ENCODE results near the gene ULBP2. TPM values are rescaled to one million over a fixed set of nuclear protein-coding genes. Genes with fewer than 3 reads are reported as not detected.

Gene ULBP2
- total RNA-seq, 2 donors from 2014 or later = 0.26 TPM; not detected in 1

DNA sequence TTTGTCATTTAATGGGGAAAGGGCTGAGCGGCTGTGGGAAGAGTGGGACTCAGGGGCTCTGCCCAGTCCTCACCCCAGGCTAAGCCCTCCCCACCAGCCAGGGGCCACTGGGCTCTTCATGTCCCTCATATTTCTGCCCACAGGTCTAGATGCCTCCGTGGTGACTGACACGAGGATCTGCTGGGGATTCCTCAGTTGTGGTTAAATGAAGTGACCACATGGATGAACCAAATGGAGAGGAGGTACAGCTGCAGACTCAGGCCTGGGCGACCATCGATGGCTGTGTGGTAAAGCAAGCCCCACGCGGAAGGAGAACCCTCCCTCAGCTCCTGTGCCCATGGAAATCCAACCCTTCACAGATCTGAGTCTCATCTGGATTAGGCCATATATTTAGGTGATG is 54.2 kb downstream of the ULBP2 start:
- no peaks in the 10 kb centered on the region for H3K9me3 ChIP-seq
- peaks cover 0 to 18% of the 10 kb centered on the region in 2 donors for H3K27me3 ChIP-seq
- H3K4me3 ChIP-seq = no peak overlapping the region
- WGBS, 2 donors = 80 to 88% methylated on average over 5 to 7 of the region's 7 CpGs
- intact Hi-C loops (cut with DNase I) = no loop called here
- TF ChIP-seq, protein P1, sequence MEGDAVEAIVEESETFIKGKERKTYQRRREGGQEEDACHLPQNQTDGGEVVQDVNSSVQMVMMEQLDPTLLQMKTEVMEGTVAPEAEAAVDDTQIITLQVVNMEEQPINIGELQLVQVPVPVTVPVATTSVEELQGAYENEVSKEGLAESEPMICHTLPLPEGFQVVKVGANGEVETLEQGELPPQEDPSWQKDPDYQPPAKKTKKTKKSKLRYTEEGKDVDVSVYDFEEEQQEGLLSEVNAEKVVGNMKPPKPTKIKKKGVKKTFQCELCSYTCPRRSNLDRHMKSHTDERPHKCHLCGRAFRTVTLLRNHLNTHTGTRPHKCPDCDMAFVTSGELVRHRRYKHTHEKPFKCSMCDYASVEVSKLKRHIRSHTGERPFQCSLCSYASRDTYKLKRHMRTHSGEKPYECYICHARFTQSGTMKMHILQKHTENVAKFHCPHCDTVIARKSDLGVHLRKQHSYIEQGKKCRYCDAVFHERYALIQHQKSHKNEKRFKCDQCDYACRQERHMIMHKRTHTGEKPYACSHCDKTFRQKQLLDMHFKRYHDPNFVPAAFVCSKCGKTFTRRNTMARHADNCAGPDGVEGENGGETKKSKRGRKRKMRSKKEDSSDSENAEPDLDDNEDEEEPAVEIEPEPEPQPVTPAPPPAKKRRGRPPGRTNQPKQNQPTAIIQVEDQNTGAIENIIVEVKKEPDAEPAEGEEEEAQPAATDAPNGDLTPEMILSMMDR (IDR thresholded peaks at IDR 0.05) = no peak
- no peak for TF ChIP-seq POLR2A (IDR thresholded peaks at IDR 0.05)
- peaks cover 7% of the 10 kb centered on the region for H3K4me1 ChIP-seq
- no peak for ATAC-seq
- no peak for DNase-seq
- no peak overlapping the region for H3K27ac ChIP-seq
- no peaks in the 10 kb centered on the region for H3K36me3 ChIP-seq (replicated peaks in 1 of 2; ENCODE audit: insufficient read depth in 1 of 2, low read depth in 2 of 2)

Other genes starting within 250 kb of the ULBP2 start
- gene LATS1, start 223.9 kb upstream of the ULBP2 start, total RNA-seq = 10 to 100 TPM; 12.7 to 15.5 TPM
- gene NUP43, start 195.5 kb upstream of the ULBP2 start, total RNA-seq = 10 to 100 TPM in 1 of 2 donors, 1 to 10 TPM in 1; 8.6 to 22.8 TPM
- gene PCMT1, start 192.3 kb upstream of the ULBP2 start, total RNA-seq = 10 to 100 TPM; 26.2 to 26.7 TPM
- 10 to 100 TPM; 21.0 to 28.0 TPM for gene LRP11, start 77.7 kb upstream of the ULBP2 start, total RNA-seq
- gene RAET1E, start 43.9 kb upstream of the ULBP2 start, total RNA-seq = not detected
- not detected for gene RAET1G, start 18.9 kb upstream of the ULBP2 start, total RNA-seq
- not detected for gene ULBP1, start 21.9 kb downstream of the ULBP2 start, total RNA-seq
- not detected for gene RAET1L, start 83.5 kb downstream of the ULBP2 start, total RNA-seq
- under 1 TPM in 1 of 2 donors, not detected in 1; 0.78 TPM for gene ULBP3, start 127.1 kb downstream of the ULBP2 start, total RNA-seq
- under 1 TPM; 0.26 to 0.33 TPM for gene PPP1R14C, start 201.0 kb downstream of the ULBP2 start, total RNA-seq